MCF 10A (cell line): Measurements from ENCODE around the gene POP7. TPM values are rescaled to one million over a fixed set of nuclear protein-coding genes. Genes with fewer than 3 reads are reported as not detected.

Experiments used
- BruUV-seq: library from RNA; stranded (reverse); fragments of 400-500 nt; replicated peaks from 2 replicates; lab custom pipeline; 2021; lab: Mats Ljungman, UMichigan
- CTCF ChIA-PET: fragments of 300-600 bp; sonication (Branson Sonifier 250); formaldehyde crosslinking; extraction: SDS; loops from one replicate; lab custom pipeline; 2021; ENCODE audit warnings: antibody characterized with exemption, inconsistent platforms; lab: Yijun Ruan, JAX
- POLR2A ChIA-PET: fragments of 300-600, 350-650 bp; sonication (Branson Sonifier 250); formaldehyde crosslinking; extraction: SDS; loops from one replicate; lab custom pipeline; 2020; ENCODE audit warnings: antibody characterized with exemption, inconsistent platforms; lab: Yijun Ruan, JAX
- DNase-seq: peaks from one replicate; pipeline ENCODE4 v3.0.0-alpha.2; 2018; ENCODE audit not compliant: unreplicated experiment
- H3K27ac Mint-ChIP-seq: one replicate; pipeline ENCODE4 v1.8.0; 2022; ENCODE audit warnings: mild to moderate bottlenecking, low read depth, mixed read lengths; ENCODE audit not compliant: unreplicated experiment
- H3K27me3 Mint-ChIP-seq: one replicate; pipeline ENCODE4 v1.8.0; 2022; ENCODE audit warnings: mixed read lengths; ENCODE audit not compliant: insufficient read depth, unreplicated experiment
- H3K36me3 Mint-ChIP-seq: one replicate; pipeline ENCODE4 v1.8.0; 2022; ENCODE audit warnings: mild to moderate bottlenecking, moderate library complexity, mixed read lengths; ENCODE audit not compliant: insufficient read depth, unreplicated experiment
- H3K4me1 Mint-ChIP-seq: one replicate; pipeline ENCODE4 v1.8.0; 2022; ENCODE audit warnings: mixed read lengths; ENCODE audit not compliant: insufficient read depth, unreplicated experiment
- H3K4me3 Mint-ChIP-seq: one replicate; pipeline ENCODE4 v1.8.0; 2022; ENCODE audit warnings: mild to moderate bottlenecking, moderate library complexity, mixed read lengths; ENCODE audit not compliant: unreplicated experiment
- H3K9me3 Mint-ChIP-seq: one replicate; pipeline ENCODE4 v1.8.0; 2022; ENCODE audit warnings: mixed read lengths; ENCODE audit not compliant: unreplicated experiment
- CTCF ChIP-seq: fragments of 200-600 bp; IDR thresholded peaks from one replicate; pipeline ENCODE4 v1.8.0; 2022; ENCODE audit warnings: antibody characterized with exemption, mild to moderate bottlenecking; ENCODE audit not compliant: unreplicated experiment
- intact Hi-C: fragments of 100-400 bp; cut with micrococcal nuclease; formaldehyde crosslinking; loops from 2 replicates; pipeline ENCODE4 v1.14.1; 2022
- total RNA-seq: library from RNA; stranded (reverse); gene quantifications from 2 replicates; pipeline ENCODE4 v1.2.3, GENCODE V29; 2022

Gene POP7
- total RNA-seq, 1 experiment from 2014 or later, result 59.2 TPM

GRCh38 chr7:100681491-100682227 lies 24.3 kb upstream of the POP7 start:
- DNase-seq, result no peak
- BruUV-seq, result no TSS peak
- intact Hi-C loops, result no loop called here
- Mint-ChIP-seq H3K27me3 (no peaks in the 10 kb centered on the region), H3K4me3 (no peak overlapping the region), H3K27ac (no peak overlapping the region), H3K9me3 (no peaks in the 10 kb centered on the region), H3K36me3 (peaks cover 63% of the 10 kb centered on the region), H3K4me1 (peaks cover 7% of the 10 kb centered on the region)
- no peak for TF ChIP-seq CTCF
- CTCF ChIA-PET, result interaction anchor here (0.6 to 10.0 kb wide), 2 partner anchors 10 to 388 kb away, joined by 3 to 103 read pairs; no protein-coding TSS in a partner anchor
- POLR2A ChIA-PET, result interaction anchor here (1.5 to 3.7 kb wide), 2 partner anchors 12 to 95 kb away, joined by 5 to 24 read pairs; partner anchors contain the start of genes FBXO24, GIGYF1 and LRCH4

GRCh38 chr7:100682228-100682741 lies 23.6 kb upstream of the POP7 start:
- peaks cover 60% of the 10 kb centered on the region for H3K36me3 Mint-ChIP-seq
- no peak overlapping the region for H3K27ac Mint-ChIP-seq
- CTCF ChIA-PET, result interaction anchor here (0.6 to 10.0 kb wide), 4 partner anchors 9 to 387 kb away, joined by 3 to 103 read pairs (median 3); no protein-coding TSS in a partner anchor
- TF ChIP-seq CTCF, result no peak
- BruUV-seq, result no TSS peak
- no peaks in the 10 kb centered on the region for H3K27me3 Mint-ChIP-seq
- POLR2A ChIA-PET, result interaction anchor here (1.0 to 3.7 kb wide), 3 partner anchors 11 to 96 kb away, joined by 5 to 24 read pairs (median 6); partner anchors contain the start of genes FBXO24, GIGYF1, LRCH4 and POP7
- intact Hi-C loops, result no loop called here
- H3K4me3 Mint-ChIP-seq, result no peak overlapping the region
- no peaks in the 10 kb centered on the region for H3K9me3 Mint-ChIP-seq
- H3K4me1 Mint-ChIP-seq, result peaks cover 7% of the 10 kb centered on the region
- peak; percentile 36 for DNase-seq

- CTCF ChIA-PET, result interaction anchor here (0.6 to 10.0 kb wide), 3 partner anchors 8 to 119 kb away, joined by 3 to 103 read pairs (median 3); no protein-coding TSS in a partner anchor
- no peaks in the 10 kb centered on the region for H3K9me3 Mint-ChIP-seq
- POLR2A ChIA-PET, result interaction anchor here (1.0 to 3.7 kb wide), 3 partner anchors 11 to 98 kb away, joined by 3 to 24 read pairs (median 6); partner anchors contain the start of genes GIGYF1 and POP7
- no peak overlapping the region for H3K4me3 Mint-ChIP-seq
- peaks cover 7% of the 10 kb centered on the region for H3K4me1 Mint-ChIP-seq
- TF ChIP-seq CTCF, result no peak
- BruUV-seq, result no TSS peak
- H3K36me3 Mint-ChIP-seq, result peaks cover 60% of the 10 kb centered on the region
- no peaks in the 10 kb centered on the region for H3K27me3 Mint-ChIP-seq
- H3K27ac Mint-ChIP-seq, result no peak overlapping the region
- intact Hi-C loops, result no loop called here
- DNase-seq, result no peak
Measured at GRCh38 chr7:100682991-100683658, 22.8 kb upstream of the POP7 start.
